DMS79 (cell line): ENCODE results near the gene HMGB4.

Source experiments
- DNase-seq: peaks from one replicate; lab custom pipeline; 2025; lab: John Stamatoyannopoulos, UW

Gene HMGB4

DNA sequence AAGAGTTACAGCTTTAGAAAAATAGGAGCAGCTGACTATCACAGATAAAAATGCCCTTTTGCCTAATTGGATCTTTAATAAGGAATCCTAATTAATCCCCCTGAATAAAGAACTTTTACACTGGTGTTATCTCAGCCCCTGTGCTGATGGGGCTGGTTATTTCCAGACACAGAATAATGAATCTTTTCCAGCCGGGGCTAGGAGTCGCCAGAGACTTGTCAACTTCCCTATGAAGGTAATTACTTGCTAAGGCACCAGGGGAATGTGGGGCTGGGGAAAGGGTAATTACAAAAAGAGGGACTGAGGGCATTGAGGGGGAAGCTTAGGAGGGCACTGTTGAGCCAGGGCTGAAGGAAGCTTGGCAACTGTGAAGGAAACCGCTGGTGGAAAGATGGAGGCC lies 34.5 kb downstream of the HMGB4 start:
- DNase-seq: no peak

DNA sequence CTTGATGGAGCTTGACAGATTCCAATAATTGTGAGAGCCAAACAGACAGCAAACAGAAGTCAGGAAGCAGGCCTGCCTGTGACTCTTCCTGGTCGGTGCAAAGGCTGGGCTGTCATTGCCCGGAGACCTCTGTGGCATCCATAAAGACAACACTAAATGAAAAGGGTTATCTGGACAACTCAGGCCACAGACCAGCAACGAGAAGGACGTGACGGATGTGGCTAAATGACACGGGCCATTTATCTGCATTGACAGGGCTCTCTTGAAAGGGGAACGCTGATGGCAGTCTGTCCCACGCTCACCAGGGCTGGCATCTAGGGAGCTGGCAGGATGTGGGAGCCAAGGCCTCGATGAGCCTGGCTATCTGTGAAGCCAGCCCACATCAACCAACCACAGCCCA lies 35.0 kb downstream of the HMGB4 start:
- no peak for DNase-seq

DNA sequence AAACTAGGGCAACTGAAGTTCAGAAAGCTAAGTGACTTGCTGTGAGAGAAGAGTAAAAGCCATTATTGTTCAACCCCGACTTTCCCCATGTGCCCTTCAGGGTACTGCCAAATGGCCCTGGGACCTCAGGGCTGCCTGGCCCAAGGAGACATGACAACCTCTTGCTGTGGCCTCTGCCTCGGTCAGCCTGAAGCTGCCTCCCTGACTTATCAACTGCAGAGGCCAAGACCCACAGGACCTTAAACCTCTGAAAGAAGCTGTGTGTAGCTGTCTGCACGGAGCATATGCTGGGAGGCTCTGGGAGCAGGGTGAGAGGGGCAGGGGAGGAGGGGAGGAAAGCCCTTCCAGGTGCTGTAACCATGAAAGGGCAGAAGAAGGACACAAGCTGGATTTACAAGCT lies 35.9 kb downstream of the HMGB4 start:
- no peak for DNase-seq

DNA sequence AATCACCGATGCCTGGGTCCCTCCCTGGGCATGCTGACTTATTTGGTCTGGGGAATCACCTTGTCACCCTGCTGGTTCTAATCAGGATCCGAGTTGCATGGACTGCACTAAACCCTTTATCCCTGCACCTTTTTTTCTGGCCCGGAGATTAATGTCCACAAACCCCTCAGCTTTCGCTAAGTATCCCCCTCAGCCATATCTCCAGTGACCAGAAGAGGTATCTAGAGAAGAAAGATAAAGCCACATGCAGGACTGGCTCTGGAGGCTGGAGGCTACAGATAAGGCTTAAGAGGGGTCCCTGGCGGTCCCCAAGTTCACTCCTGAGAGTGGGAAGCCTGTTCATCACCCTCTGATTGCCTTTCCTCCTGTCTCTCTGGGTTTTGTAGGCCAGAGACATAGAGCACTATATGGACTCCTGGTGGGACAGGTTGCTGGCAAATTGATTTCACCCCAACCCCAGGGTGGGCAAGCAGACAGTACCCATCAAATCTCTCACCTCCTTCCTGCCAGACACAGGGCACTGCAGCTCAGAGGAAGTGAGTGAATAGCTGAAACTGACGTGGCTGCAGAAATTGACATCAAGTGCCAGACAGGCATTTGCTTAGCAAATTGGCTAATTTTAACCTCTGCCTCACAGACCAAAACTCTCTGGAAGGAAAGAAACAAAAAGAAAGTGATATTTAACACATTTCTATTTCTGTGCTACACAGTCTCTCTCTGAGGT lies 38.8 kb downstream of the HMGB4 start:
- no peak for DNase-seq

DNA sequence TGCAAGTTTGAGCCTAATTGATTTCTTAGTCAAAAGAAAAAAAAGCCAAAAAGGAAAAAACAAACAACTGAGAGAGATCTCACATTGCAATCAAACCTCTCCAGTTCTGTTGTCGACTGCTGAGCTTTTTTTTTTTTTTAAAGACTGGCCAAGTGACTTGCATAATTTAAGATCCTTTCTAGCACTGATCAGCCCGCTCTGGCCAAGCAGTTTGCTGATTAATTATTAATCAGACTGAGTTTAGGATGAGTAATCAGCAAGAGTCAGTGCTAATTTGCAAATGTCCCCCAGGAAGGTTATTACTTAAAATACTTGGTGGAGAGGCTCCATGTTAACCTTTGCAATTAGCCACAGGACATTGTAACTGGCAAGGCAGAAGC lies 39.3 kb downstream of the HMGB4 start:
- DNase-seq: no peak

DNA sequence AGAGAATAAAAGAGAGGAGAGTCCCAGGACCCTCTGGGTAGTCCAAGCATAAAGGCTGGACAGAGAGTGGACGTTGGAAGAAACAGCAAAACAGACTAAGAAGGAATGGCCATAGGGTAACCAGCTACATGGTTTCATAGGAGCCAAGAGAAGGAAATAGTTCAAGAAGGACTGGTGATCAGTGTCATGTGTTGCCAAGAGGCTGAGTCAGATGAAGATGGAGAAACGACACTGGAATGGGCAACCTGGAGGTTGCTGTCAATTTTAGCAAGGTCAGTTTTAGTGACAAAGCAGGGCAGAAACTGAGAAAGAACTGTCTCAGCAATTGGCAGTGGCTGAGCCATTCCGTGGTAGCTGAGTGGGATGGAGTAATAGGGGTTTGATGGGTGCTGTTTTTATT lies 41.4 kb downstream of the HMGB4 start:
- no peak for DNase-seq

DNA sequence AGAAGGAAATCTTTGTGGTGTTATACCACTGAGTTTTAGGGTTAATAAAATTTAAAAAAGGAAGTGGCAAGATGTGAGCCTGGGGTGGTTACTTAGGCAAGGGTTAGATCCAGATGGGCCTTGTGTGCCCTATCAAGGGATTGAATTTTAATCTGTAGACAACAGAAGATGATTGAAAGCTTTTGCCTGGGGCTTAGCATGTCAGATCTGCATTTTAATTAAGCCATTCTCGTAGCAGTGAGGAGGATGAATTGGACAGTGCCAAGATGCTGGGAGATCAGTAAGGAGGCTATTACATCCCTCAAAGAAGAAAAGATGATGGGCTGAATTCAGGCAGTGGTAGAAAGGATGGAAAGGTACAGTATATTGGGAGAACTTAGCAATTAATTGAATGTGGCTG lies 42.3 kb downstream of the HMGB4 start:
- DNase-seq: no peak

DNA sequence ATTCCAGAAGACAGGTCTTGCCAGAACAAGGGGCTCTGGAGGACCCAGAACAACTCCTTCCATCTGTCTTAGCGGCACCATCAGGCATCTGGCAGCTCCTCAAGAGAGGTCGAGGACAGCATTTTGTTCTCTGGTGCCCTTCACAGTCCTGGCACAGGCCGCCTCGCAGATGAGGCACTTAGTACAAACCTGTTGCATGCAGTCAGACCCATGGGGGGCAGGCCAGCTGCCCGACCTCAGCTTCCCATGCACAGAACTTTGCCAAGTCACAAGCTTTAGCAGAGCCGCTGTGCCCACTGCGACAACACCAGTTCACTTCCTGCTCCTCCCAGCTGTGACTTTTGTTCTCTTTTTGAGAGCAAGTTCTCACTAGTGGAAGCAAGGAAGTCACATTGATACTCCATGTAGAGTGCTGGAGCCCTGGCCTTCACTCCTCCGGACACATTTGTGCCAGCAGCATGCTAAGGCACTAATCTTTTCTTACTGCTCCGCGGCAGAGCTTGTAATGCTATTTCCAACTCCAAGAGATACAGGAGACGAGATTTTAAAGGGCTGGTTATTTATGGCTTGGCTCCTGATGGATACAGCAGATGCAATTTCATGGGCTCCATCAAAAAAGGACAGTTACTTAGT lies 44.6 kb downstream of the HMGB4 start:
- DNase-seq: no peak
